GM18502 (cell line): ENCODE results near the gene TMEM229B.
"Not testable (repeated sequence)": the region's sequence is repeated elsewhere in the genome, so short reads cannot be mapped to it uniquely, and the experiment has no call there.

ENCODE experiments used
- ATAC-seq: cut with Tn5 transposase; IDR thresholded peaks from one replicate; pipeline ENCODE4 v1.9.1; 2021; ENCODE audit warnings: mild to moderate bottlenecking; ENCODE audit not compliant: unreplicated experiment, poor library complexity

TMEM229B gene

DNA sequence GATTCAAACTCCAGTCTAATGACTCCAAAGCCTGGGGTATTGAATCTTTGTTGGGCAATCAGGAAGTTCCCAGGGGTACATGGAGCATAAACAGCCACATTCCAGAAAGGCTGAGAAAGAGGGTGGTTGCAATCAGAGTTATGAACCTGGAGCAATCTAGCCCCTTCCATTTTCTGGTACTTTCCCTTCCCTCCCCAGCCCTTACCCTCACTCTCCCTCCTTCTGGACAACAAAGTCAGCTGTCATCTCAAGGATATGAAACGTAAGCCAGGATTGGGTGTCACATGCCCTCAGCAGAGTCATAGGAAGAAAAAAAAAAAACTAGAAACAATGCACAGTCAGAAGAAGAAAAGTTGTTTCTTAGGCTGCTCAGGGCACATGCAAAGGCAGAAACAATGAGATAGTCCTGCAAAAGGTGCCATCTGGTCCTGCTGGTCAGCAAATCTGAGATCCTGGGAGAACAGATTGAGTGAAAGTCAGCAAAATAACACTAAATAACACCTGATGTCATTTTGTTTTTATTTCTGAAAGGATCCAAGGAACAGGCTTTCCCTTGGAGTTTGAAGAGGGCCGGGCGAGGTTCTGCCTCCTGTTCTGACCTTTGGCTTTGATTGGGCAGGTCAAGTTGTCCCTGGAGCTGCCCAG, 27.1 kb downstream of the TMEM229B start:
- ATAC-seq, result no peak

DNA sequence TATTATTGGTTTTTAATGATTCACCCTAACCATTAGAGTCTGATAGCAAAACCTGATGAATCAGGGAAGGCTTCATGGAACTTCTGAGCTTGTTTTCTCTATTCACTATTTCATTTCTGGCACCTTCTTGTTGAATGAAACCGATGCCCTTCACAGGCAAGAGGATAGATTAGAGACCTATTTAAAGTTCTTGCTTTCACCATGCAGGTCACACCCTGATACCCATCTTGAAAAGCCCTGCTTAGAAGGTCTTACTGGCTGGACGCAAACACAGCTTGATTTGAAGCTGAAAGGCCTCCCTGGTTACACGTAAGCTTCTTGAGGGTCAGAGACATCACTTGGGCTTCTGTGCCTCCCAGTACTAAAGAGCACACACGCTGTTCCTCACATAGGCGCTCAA, 29.2 kb downstream of the TMEM229B start:
- no peak for ATAC-seq

DNA sequence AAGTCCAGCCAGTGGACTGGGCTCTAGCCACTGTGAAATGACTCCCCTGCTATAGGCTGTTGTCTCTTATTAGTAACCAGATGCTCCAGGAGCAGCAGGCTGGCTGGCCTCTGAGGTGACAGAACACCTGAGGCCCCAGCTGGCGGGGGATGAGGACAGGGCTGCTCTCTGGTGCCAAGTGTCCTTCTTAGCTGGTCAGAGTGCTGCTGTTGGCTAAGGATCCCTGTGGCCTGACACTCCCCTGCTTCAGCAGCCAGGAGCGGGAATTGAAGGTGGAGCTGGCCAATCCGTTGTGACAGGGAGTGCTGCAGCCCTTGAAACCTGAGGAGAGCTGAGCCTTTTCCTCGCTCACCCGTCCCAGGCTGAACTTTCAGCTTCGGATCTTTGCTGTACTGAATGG, 30.7 kb downstream of the TMEM229B start:
- ATAC-seq, result no peak

DNA sequence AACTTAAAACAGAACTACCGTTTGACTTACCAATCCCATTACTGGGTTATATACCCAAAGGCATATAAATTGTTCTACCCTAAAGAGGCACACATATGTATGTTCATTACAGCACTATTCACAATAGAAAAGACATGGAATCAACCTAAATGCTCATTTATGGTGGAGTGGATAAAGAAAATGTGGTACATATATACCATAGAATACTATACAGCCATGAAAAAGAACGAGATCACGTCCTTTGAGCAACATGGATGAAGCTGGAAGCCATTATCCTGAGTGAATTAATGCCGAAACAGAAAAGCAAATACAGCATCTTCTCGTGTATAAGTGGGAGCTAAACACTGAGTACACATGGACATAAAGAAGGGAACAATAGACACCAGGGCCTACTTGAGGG, 31.8 kb downstream of the TMEM229B start:
- ATAC-seq, result no peak

DNA sequence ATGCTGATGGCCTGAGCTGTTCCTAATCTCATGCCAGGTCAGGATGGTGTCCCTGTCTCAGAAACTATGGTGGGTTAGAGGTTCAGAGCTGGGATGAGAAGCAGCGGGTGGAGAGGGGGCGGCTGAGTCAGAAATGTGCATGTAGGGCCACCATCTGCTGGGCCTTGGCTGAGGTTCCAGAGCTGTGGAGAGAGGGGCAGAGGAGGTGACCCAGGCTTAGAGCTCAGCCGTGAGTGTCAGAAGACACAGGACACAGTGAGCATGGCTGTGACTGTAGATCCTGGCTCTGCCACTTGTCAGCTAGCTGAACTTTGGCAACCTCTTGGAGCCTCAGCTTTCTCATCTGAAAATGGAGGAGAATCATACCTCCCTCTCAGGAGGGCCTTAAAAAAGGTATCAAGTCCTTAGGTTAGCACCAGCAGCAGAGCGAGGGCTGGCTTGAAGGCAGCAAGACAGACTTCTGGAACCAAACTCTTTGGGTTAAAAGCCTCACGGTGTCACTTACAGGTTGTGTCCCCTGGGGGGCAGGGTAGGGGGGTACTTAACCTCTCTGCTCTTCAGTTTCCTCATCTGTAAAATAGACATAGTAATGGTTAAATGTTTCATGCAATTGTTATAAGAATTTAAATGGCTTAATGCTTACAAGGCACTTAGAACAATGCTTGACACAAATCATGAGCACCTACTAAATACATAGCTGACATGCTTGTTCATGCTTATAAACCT, 34.8 kb downstream of the TMEM229B start:
- no peak for ATAC-seq

DNA sequence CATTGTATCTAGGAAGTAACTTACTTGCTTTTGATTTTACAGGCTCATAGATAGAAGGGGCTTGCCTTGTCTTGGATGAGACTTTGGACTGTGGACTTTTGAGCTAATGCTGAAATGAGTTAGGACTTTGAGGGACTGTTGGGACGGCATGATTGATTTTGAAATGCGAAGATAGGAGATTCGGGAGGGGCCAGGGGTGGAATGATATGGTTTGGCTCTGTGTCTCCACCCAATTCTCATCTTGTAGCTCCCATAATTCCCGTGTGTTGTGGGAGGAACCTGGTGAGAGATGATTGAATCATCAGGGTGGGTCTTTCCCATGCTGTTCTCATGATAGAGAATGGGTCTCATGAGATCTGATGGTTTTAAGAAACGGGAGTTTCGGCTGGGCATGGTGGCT, 36.9 kb downstream of the TMEM229B start:
- not testable (repeated sequence) for ATAC-seq

DNA sequence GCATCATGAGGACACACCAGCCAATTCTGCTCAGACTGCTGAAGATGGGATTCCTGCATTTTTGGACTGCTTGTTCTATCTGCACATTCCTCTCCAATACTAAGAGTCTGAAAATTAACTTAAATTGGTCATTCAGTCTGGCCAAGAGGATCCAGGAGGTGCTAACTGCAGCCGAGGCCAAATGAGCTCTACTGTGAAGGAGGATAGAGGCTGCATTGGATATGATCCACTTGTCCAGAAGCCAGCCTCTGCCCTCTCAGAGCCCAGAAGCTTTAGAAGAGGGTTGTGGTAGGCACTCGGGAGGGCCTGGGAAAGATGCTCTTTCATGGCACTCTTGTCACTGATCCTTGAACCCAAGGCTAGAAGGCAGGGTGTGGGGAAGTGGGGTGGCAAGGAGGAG, 39.4 kb downstream of the TMEM229B start:
- no peak for ATAC-seq

DNA sequence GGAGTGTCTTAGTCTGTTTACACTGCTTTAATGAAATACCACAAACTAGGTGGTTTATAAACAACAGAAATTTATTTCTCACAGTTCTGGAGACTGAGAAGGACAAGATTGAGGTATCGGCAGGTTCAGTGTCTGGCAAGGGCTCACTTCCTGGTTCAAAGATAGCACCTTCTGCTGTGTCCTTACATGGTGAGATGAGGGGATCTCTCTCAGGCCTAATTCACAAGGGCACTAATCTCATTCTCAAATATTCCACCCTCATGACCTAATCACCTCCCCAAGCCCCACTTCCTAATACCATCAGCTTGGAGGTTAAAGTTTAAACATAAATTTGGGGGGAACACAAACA, 41.5 kb downstream of the TMEM229B start:
- ATAC-seq, result no peak

DNA sequence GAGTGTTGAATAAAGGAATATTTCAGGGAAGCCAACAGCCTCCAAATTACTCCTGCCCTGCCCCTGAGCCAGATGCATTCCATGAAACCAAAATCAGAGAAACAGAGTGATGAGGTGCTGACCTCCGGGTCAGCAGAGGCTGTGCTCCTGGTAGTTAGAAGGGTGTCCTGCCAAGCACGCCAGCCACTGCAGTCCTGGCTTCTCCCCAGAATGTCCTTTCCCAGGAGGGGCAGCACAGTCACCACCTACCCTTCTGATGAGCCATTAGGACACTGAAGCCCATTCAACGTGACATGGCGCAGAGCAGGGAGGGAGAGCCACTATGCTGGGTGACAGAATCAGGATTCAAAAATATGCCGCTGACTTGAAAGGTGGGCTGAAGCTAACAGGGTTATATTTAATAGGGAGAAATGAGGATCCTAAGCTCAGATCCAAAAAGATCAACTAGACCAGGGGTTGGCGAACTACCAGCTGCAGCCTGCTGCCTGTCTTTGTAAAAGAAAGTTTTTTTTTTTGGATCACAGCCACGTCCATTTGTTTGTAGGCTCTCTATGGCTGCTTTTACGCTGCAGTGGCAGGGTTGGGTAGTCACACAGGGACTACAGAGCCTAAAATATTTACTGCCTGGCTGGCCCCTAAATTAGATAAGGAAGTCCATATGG, 42.0 kb downstream of the TMEM229B start:
- ATAC-seq, result no peak

DNA sequence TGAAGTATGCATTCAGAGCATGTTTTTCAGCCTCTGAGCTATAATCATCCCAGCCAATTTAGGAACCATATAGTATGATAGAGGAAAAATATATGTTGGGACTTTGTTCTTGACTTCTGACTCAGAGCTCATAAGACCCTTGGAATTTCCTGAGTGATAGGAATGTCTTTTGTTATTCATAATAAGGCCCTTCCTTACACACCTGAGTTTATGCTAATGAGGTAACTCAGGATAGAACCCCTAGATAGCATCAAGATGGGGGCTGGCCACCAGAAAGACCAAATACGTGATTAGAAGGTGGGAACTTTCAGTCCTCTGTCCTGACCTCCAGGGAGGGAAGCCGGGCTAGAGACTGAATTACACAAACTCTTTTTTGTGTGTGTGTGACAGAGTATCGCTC, 44.1 kb downstream of the TMEM229B start:
- no peak for ATAC-seq

DNA sequence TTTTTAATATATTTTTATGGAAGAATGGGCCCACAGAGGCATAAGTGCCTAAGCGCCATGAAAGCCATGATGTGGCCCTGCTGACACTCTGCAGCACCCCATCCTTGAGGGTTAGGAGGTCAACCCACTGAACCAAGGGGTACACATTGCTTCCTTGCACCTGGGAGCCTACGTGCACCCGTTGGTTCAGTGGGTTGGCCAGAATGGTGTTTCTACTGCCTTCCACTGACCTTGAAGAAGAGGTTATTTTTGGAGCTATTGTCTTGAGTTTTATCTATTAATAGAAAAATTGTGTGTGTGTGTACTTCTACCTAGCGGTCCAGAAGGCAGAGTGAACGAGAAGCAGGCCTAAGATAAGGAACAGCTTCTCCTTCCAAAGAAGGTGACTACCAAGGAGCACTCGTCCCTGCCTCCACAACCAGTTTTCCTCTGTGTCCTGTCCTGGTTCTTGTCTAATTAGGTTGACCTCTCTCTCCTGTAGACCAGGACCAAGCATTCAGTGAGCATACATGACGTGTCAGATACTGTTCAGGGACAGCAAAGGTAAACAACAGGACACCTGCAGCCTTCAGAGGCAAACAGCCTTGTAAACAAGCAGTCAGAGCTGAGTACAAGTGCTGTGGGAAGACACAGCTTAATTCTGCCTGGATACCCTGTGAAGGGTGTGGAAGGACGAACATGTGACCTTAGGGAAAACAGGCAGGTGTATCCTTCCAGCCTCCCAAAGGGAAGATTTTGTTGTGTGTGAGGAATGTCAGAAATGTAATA, 46.2 kb downstream of the TMEM229B start:
- no peak for ATAC-seq

DNA sequence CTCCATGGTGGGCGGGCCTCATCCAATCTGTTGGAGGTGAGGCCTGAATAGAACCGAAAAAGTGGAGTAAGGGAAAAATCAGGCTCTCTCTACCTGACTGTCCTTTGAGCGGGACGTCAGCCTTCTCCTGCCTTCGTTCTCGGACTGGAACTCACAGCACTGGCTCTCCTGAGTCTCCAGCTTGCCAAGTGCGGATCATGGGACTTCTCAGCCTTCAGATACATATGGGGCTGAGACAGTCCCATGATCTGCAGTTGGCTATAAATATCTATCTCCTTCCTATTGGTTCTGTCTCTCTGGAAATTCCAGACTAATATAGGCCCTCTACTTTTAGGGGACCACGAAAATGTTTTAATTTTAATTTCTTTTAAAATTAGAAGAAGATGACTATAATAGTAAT, 46.8 kb downstream of the TMEM229B start:
- ATAC-seq, result no peak

DNA sequence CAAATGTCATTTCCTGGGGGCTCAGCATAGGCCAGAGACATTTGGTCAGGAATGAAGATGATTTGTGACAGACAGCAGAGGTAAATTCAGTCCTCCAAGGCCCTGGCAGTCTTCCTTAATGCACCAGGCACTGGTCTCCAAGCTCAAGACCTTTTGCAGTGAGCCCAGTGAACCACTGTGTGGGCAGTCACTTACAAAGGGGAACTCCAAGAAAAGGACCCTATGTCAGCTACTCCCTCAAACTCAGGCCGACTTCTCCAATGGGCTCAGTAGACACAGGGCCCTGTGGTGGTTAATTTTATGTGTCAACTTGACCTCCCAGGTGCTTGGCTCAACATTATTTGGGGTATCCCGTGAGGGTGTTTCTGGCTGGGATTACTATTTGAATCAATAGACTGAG, 47.3 kb downstream of the TMEM229B start:
- ATAC-seq, result no peak

DNA sequence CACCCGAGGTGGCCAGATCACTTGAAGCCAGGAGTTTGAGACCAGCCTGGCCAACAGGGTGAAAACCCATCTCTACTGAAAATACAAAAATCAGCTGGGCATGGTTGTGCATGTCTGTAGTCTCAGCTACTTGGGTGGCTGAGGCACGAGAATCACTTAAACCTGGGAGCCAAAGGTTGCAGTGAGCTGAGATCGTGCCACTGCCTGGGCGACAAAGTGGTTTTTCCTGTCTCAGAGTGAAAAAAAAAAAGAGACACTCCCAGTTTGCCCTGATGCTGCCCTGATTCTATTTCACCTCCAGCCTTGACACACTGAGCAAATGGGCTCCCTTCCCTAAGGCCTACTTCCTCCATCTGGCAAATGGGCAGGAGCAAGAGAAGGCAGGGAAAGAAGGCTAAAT, 48.0 kb downstream of the TMEM229B start:
- ATAC-seq, result no peak

DNA sequence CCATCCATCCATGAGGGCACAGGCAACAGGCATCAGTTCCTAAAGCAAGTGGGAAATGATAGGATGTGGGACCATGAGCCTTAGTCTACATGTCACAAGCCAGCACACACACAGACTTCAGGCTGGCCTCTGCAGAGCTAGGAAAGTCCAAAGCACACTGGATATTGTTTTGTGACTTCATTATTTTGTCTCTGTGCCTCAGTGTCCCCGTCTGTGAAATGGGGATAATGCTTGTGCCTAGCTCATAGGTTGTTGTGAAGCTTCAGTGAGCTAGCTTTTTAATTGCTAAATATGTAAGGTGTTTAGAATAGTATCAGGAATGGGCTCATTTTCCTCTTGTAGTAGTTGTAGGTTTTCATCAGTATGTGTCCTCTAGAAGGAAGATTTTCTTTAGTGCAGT, 49.6 kb downstream of the TMEM229B start:
- no peak for ATAC-seq

DNA sequence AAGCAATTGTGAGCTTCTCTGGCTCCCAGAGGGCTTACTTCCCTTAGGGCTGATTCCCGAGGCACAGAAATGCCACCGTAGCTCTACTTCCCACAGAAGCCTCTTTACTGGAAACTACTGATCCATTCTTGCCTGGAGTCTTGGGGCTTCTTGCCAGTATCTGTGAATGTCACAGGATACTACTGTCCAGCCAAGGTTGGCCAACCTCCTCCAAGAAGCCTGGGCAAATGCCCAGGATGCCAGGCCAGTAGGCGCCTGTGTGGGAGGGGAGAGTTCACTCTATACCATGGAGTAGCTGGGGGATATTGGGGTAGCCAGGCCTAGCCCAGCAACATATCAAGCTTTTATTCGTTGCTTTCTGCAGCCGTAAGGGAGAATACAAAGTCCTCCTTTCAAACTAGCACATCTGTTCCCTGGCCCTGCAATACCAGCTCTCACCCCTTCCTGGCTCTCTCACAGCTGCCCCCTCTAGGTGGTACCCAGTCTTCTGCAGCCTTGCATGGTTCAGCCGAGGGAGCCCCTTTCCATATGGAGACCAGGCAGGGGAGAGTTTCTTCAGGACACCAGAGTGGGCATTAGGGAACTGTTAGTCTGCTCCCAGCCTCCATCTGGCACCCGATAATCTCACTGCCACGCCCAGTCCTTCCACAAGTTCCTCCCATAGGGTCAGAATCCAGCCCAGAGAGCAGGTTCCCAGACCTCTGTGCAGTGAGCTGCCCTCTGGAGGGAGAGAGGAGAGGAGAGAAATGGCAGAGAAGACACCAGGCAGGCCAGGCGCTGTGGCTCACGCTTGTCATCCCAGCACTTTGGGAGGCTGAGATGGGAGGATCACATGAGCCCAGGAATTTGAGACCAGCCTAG, 52.3 kb downstream of the TMEM229B start:
- no peak for ATAC-seq

DNA sequence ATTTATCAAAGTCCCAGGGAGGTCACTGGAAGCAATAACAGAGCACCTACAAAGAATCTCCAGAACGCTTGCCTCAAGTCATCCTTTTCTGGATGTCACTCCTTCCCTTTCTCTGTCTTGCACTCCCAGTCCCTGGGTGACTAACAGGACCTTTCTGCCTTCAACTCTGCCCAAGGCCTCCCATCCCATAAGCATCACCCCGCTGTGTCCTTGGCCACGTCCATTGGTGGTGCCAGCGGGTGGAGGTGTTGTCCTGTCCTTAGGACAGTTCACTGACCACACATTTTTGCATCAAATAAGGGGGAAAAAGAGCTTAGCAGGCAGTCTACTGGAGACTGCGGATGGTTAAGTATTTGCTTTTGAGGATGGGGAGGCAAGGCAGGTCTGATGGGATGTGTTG, 52.9 kb downstream of the TMEM229B start:
- ATAC-seq, result no peak

DNA sequence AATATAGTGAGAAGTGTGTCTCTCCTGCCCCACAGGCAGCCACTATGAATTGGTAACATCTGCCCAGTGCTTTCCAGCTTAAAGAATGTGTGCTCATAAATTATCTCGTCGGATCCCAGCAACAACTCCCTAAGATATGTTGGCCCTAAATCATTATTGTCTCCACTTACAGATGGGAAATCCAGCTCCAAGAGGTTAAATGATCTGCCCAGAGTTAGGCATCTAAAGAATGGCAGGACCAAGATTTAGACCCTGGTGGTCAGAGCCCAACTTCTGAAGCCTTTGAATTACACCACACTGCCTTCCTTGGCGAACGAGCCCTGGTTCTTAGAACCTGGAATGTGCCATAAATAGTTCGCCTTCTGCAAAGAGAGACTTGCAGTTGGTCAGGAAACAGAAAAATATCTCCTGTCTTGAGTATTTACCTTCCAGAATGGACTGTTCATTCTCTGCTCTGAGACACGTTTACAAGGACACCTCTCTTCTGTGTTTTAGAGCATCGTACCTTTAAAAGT, 56.4 kb downstream of the TMEM229B start:
- ATAC-seq, result no peak

DNA sequence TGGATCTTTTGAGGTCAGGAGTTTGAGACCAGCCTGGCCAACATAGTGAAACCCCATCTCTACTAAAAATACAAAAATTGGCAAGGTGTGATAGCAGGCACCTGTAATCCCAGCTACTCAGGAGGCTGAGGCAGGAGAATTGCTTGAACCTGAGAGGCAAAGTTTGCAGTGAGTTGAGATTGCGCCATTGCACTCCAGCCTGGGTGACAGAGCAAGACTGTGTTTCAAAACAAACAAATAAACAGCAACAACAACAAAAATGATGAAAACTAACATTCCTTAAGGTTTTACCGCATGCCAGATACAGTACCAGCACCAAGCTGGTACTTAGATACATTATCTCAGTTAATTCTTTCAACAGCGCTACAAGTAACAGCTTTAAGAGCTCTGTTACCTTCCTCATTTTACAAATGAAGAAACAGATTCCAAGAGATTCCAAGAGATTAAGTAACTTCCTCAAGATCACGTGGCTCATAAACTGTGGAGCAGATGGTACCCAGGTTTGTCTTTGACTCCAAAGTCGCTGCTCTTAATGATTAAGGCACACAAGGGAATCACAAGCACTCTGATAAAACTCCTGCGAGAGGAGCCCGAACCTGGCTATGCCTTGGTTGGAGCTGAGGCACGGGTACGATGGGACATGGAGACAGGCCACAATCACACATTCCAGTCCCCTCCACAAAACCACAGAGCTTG, 58.9 kb downstream of the TMEM229B start:
- no peak for ATAC-seq
